ENCODE measurements around the gene MYRIP.

MYRIP gene

GRCh38 chr3:39927479-39927878 is 118.1 kb downstream of the MYRIP start:
- H3K4me3 ChIP-seq (ENCODE audit: low read depth in 1 of 2, low read length in 1 of 2), result no peak overlapping the region
- H3K36me3 ChIP-seq, result no peaks in the 10 kb centered on the region
- TF ChIP-seq CTCF (IDR thresholded peaks at IDR 0.05), result no peak
- no peak overlapping the region for H3K27ac ChIP-seq
- H3K4me1 ChIP-seq (ENCODE audit: control insufficient read depth in 1 of 2, insufficient read depth in 1 of 2, low read depth in 1 of 2, low read length in 1 of 2), result no peaks in the 10 kb centered on the region
- H3K27me3 ChIP-seq, result no peaks in the 10 kb centered on the region
- H3K9me3 ChIP-seq, result no peaks in the 10 kb centered on the region

GRCh38 chr3:39933986-39934693 is 124.7 kb downstream of the MYRIP start:
- Histone ChIP-seq H3K9me3 (no peaks in the 10 kb centered on the region), H3K36me3 (no peaks in the 10 kb centered on the region), H3K27me3 (no peaks in the 10 kb centered on the region), H3K4me3 (ENCODE audit: low read depth in 1 of 2, low read length in 1 of 2) (no peak overlapping the region), H3K27ac (no peak overlapping the region), H3K4me1 (ENCODE audit: control insufficient read depth in 1 of 2, insufficient read depth in 1 of 2, low read depth in 1 of 2, low read length in 1 of 2) (no peaks in the 10 kb centered on the region)
- TF ChIP-seq CTCF (IDR thresholded peaks at IDR 0.05), result no peak

GRCh38 chr3:39934696-39935095 is 125.3 kb downstream of the MYRIP start:
- no peak for TF ChIP-seq CTCF (IDR thresholded peaks at IDR 0.05)

GRCh38 chr3:39935261-39935660 is 125.9 kb downstream of the MYRIP start:
- H3K4me3 ChIP-seq (ENCODE audit: low read depth in 1 of 2, low read length in 1 of 2), result no peak overlapping the region
- H3K4me1 ChIP-seq (ENCODE audit: control insufficient read depth in 1 of 2, insufficient read depth in 1 of 2, low read depth in 1 of 2, low read length in 1 of 2), result no peaks in the 10 kb centered on the region
- H3K27ac ChIP-seq, result no peak overlapping the region
- no peaks in the 10 kb centered on the region for H3K36me3 ChIP-seq
- TF ChIP-seq CTCF (IDR thresholded peaks at IDR 0.05), result no peak
- H3K27me3 ChIP-seq, result no peaks in the 10 kb centered on the region
- H3K9me3 ChIP-seq, result no peaks in the 10 kb centered on the region

More at GRCh38 chr3:39934696-39935095, 125.3 kb downstream of the MYRIP start:
- H3K4me1 ChIP-seq (ENCODE audit: control insufficient read depth in 1 of 2, insufficient read depth in 1 of 2, low read depth in 1 of 2, low read length in 1 of 2), result no peaks in the 10 kb centered on the region
- H3K27me3 ChIP-seq, result no peaks in the 10 kb centered on the region
- H3K36me3 ChIP-seq, result no peaks in the 10 kb centered on the region
- no peak overlapping the region for H3K4me3 ChIP-seq (ENCODE audit: low read depth in 1 of 2, low read length in 1 of 2)
- no peak overlapping the region for H3K27ac ChIP-seq
- H3K9me3 ChIP-seq, result no peaks in the 10 kb centered on the region

GRCh38 chr3:39936848-39937247 is 127.4 kb downstream of the MYRIP start:
- no peaks in the 10 kb centered on the region for H3K4me1 ChIP-seq (ENCODE audit: control insufficient read depth in 1 of 2, insufficient read depth in 1 of 2, low read depth in 1 of 2, low read length in 1 of 2)
- TF ChIP-seq CTCF (IDR thresholded peaks at IDR 0.05), result no peak
- no peak overlapping the region for H3K27ac ChIP-seq

More at GRCh38 chr3:39936848-39937247, 127.4 kb downstream of the MYRIP start:
- Histone ChIP-seq H3K9me3 (no peaks in the 10 kb centered on the region), H3K4me3 (ENCODE audit: low read depth in 1 of 2, low read length in 1 of 2) (no peak overlapping the region), H3K27me3 (no peaks in the 10 kb centered on the region), H3K36me3 (no peaks in the 10 kb centered on the region)
